GM12878 (cell line): ENCODE data around the gene SETD4. TPM values are rescaled to one million over a fixed set of nuclear protein-coding genes. Genes with fewer than 3 reads are reported as not detected.

ENCODE experiments used
- ATAC-seq: fragments of 200-7000 bp; cut with Tn5 transposase; 3 replicates; pipeline ENCODE4 v1.9.1; 2020; ENCODE audit warnings: mild to moderate bottlenecking, moderate library complexity
- BruUV-seq: library from RNA; stranded (reverse); fragments of 400-500 nt; replicated peaks from 2 replicates; lab custom pipeline; 2021; lab: Mats Ljungman, UMichigan
- CTCF ChIA-PET: fragments of 300-600 bp; sonication (Branson Sonifier 250); formaldehyde crosslinking; extraction: SDS; loops from one replicate; lab custom pipeline; 2021; ENCODE audit warnings: inconsistent platforms; lab: Yijun Ruan, JAX
- POLR2A ChIA-PET: fragments of 350-600 bp; formaldehyde crosslinking; extraction: SDS; loops from one replicate; lab custom pipeline; 2021; ENCODE audit warnings: inconsistent platforms; lab: Charles Lee
- RAD21 ChIA-PET: fragments of 300-600 bp; sonication (Branson Sonifier 250); formaldehyde crosslinking; loops from one replicate; lab custom pipeline; 2023; ENCODE audit warnings: antibody characterized with exemption; ENCODE audit not compliant: unreplicated experiment; lab: Charles Lee
- SMC1A ChIA-PET: fragments of 300-600 bp; sonication (Branson Sonifier 250); formaldehyde crosslinking; loops from one replicate; lab custom pipeline; 2023; ENCODE audit not compliant: unreplicated experiment, uncharacterized antibody; lab: Charles Lee
- DNase-seq: peaks from one replicate; pipeline ENCODE4 v3.0.0-alpha.2; 2011; ENCODE audit warnings: low read depth, low spot score
- FAIRE-seq: peaks from 3 replicates; lab custom pipeline; 2011; peaks lifted over from hg19 to GRCh38; lab: Jason Lieb, UNC
- H2AFZ ChIP-seq: 2 replicates; pipeline ENCODE4 v1.6.0; 2011; ENCODE audit warnings: low read depth, low read length, control low read depth; ENCODE audit not compliant: control insufficient read depth
- H3K27ac ChIP-seq: 2 replicates; pipeline ENCODE4 v1.5.1; 2011; ENCODE audit warnings: control low read depth; ENCODE audit not compliant: control insufficient read depth, insufficient read depth
- H3K27me3 ChIP-seq, 2 experiments: replicated peaks in 1 of 2; 2 replicates each; pipeline versions ENCODE4 v1.6.0 to v1.6.1; 2011; ENCODE audit warnings: low read length in 1 of 2; ENCODE audit not compliant: control insufficient read depth in 2 of 2, insufficient read depth in 2 of 2
- H3K36me3 ChIP-seq, 2 experiments: 2 replicates each; pipeline ENCODE4 v1.5.1; 2011; ENCODE audit warnings: low read length in 1 of 2; ENCODE audit not compliant: control insufficient read depth in 2 of 2, insufficient read depth in 2 of 2
- H3K4me1 ChIP-seq: 2 replicates; pipeline ENCODE4 v1.6.1; 2011; ENCODE audit warnings: mild to moderate bottlenecking, low read length, moderate library complexity, mixed read lengths; ENCODE audit not compliant: control insufficient read depth, insufficient read depth
- H3K4me2 ChIP-seq: 2 replicates; pipeline ENCODE4 v1.6.0; 2011; ENCODE audit warnings: control low read depth; ENCODE audit not compliant: control insufficient read depth, insufficient read depth
- H3K4me3 ChIP-seq: fragments of 200-600 bp; sonication (generic); 2 replicates; pipeline ENCODE4 v1.5.1; 2016
- H3K79me2 ChIP-seq: 2 replicates; pipeline ENCODE4 v1.6.0; 2011; ENCODE audit warnings: low read length; ENCODE audit not compliant: control insufficient read depth, insufficient read depth
- H3K9ac ChIP-seq: 2 replicates; pipeline ENCODE4 v1.8.0; 2011; ENCODE audit warnings: low read length, control low read depth, mixed read lengths; ENCODE audit not compliant: control insufficient read depth, insufficient read depth
- H3K9me3 ChIP-seq: replicated peaks from 3 replicates; pipeline ENCODE4 v1.5.1; 2011; ENCODE audit warnings: mild to moderate bottlenecking, low read length; ENCODE audit not compliant: control insufficient read depth, insufficient read depth
- H4K20me1 ChIP-seq: 2 replicates; pipeline ENCODE4 v1.6.0; 2011; ENCODE audit not compliant: control insufficient read depth, insufficient read depth
- CHD4 ChIP-seq: fragments of 200-600 bp; sonication (generic); IDR thresholded peaks from 2 replicates; pipeline ENCODE4 v1.6.1; 2016; ENCODE audit warnings: mild to moderate bottlenecking
- KDM1A ChIP-seq: fragments of 200-600 bp; sonication (generic); IDR thresholded peaks from 2 replicates; pipeline ENCODE4 v1.6.1; 2016; ENCODE audit warnings: borderline replicate concordance
- TCF3 ChIP-seq: IDR thresholded peaks from 2 replicates; pipeline ENCODE4 v1.6.1; 2012; ENCODE audit warnings: low read depth, mild to moderate bottlenecking, low read length, borderline replicate concordance; ENCODE audit not compliant: insufficient read depth
- WGBS: methylation state at CpG from one replicate; pipeline ENCODE4 v1.1.6; 2016; ENCODE audit warnings: low lambda C conversion rate; ENCODE audit not compliant: insufficient replicate concordance, insufficient coverage; ENCODE audit errors: missing lambda C conversion rate; 5-methylcytosine and 5-hydroxymethylcytosine counted together
- in situ Hi-C: fragments of 300-500 bp; cut with MboI; formaldehyde crosslinking; loops from 9 replicates; pipeline ENCODE4 v1.14.3; 2018; ENCODE audit warnings: mixed read lengths
- intact Hi-C: fragments of 100-400 bp; cut with micrococcal nuclease; formaldehyde crosslinking; loops from one replicate; pipeline ENCODE4 v1.14.2; 2022; ENCODE audit not compliant: unreplicated experiment
- polyA plus RNA-seq, 11 experiments: library from polyadenylated mRNA; depleted of rRNA in 4 of 11; unstranded in 6 of 11; stranded (reverse) in 5 of 11; fragments of >200 nt; fragmentation: Nextera tagmentation in 4 of 11; fragmentation: Illumina TruSeq in 1 of 11; extraction: Ambion mirVana in 4 of 11; extraction: Trizol in 1 of 11; gene quantifications; 1 replicate in 1 of 11; 2 replicates in 10 of 11; pipeline versions ENCODE4 v1.2.1 to v1.2.3, GENCODE V29; 2011 to 2016; ENCODE audit warnings: inconsistent platforms in 2 of 11, missing spikeins in 2 of 11, low read depth in 1 of 11
- small RNA-seq: library from RNA; depleted of rRNA; stranded (forward); fragments of <200 nt; gene quantifications from one replicate; pipeline ENCODE3, GENCODE V24; 2014
- total RNA-seq, 4 experiments: library from RNA; depleted of rRNA in 3 of 4; stranded (reverse); fragments of >200 nt in 3 of 4; fragmentation: Illumina TruSeq in 1 of 4; extraction: Trizol in 1 of 4; gene quantifications; 2 replicates each; pipeline versions ENCODE4 v1.2.1 to v1.2.3, GENCODE V29; 2013 to 2021
- TF ChIP-seq, protein P1 (sequence below): fragments of 450-650 bp; IDR thresholded peaks from 2 replicates; pipeline ENCODE4 v1.6.1; 2018; ENCODE audit warnings: borderline replicate concordance, mild to moderate bottlenecking; ENCODE audit not compliant: partially characterized antibody
- TF ChIP-seq, protein P2 (sequence below): IDR thresholded peaks from 2 replicates; pipeline ENCODE4 v1.6.1; 2011; ENCODE audit warnings: borderline replicate concordance, low read depth, mild to moderate bottlenecking, moderate library complexity, mixed read lengths, low read length; ENCODE audit not compliant: insufficient read depth; ENCODE audit errors: extremely low read length

SETD4 gene
- total and polyA plus RNA-seq, 10 of the 15 experiments (the other 5 are each of a cell fraction or from before 2014, with no cell fraction given), result 10.3 to 37.0 (median 18.6) TPM

GRCh38 chr21:35984654-35985361, 75.5 kb downstream of the SETD4 start:
- intact Hi-C loops, result no loop called here
- TF ChIP-seq KDM1A (no peak), CHD4 (no peak), TCF3 (no peak)
- TF ChIP-seq, protein P1, sequence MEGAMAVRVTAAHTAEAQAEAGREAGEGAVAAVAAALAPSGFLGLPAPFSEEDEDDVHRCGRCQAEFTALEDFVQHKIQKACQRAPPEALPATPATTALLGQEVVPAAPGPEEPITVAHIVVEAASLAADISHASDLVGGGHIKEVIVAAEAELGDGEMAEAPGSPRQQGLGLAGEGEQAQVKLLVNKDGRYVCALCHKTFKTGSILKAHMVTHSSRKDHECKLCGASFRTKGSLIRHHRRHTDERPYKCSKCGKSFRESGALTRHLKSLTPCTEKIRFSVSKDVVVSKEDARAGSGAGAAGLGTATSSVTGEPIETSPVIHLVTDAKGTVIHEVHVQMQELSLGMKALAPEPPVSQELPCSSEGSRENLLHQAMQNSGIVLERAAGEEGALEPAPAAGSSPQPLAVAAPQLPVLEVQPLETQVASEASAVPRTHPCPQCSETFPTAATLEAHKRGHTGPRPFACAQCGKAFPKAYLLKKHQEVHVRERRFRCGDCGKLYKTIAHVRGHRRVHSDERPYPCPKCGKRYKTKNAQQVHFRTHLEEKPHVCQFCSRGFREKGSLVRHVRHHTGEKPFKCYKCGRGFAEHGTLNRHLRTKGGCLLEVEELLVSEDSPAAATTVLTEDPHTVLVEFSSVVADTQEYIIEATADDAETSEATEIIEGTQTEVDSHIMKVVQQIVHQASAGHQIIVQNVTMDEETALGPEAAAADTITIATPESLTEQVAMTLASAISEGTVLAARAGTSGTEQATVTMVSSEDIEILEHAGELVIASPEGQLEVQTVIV, result no peak
- TF ChIP-seq, protein P2, sequence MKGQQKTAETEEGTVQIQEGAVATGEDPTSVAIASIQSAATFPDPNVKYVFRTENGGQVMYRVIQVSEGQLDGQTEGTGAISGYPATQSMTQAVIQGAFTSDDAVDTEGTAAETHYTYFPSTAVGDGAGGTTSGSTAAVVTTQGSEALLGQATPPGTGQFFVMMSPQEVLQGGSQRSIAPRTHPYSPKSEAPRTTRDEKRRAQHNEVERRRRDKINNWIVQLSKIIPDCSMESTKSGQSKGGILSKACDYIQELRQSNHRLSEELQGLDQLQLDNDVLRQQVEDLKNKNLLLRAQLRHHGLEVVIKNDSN, result peak; percentile 8
- TF ChIP-seq, all 136 proteins: peak for 1
- H2AFZ ChIP-seq, result no peak overlapping the region
- ChIA-PET RAD21 (no interaction called here), CTCF (no interaction called here), SMC1A (no interaction called here), POLR2A (no interaction called here)
- H3K4me2 ChIP-seq, result no peak overlapping the region
- H3K4me3 ChIP-seq, result no peak overlapping the region
- no peaks in the 10 kb centered on the region for H3K36me3 ChIP-seq
- no peak for ATAC-seq
- H3K4me1 ChIP-seq, result no peaks in the 10 kb centered on the region
- no peak overlapping the region for H3K9ac ChIP-seq
- no peak for DNase-seq
- in situ Hi-C loops, result no loop called here
- H3K79me2 ChIP-seq, result no peaks in the 10 kb centered on the region
- H3K27ac ChIP-seq, result no peak overlapping the region
- no peaks in the 10 kb centered on the region for H3K9me3 ChIP-seq
- FAIRE-seq, result no peak
- H4K20me1 ChIP-seq, result no peaks in the 10 kb centered on the region
- no peaks in the 10 kb centered on the region for H3K27me3 ChIP-seq
- 49% methylated on average over 11 of the region's 11 CpGs for WGBS
- BruUV-seq, result no TSS peak

Small RNA genes within 50 kb of the gene (small RNA-seq; reads per million reads assigned to genes)
- not detected for gene RNU6-992P

Other genes with a start within 250 kb of the SETD4 start
- 103 and 116 TPM in 2 replicates for gene CBR1, start 9.5 kb upstream of the SETD4 start, total RNA-seq (2014; rRNA removed)
- gene CBR1, start 9.5 kb upstream of the SETD4 start, total RNA-seq (2014; rRNA removed; fragmentation: Illumina TruSeq; extraction: Trizol), result 46.8 and 47.6 TPM in 2 replicates
- gene CBR1, start 9.5 kb upstream of the SETD4 start, total RNA-seq (2021), result 66.6 and 68.0 TPM in 2 replicates
- 18.5 and 21.5 TPM in 2 replicates for gene CBR1, start 9.5 kb upstream of the SETD4 start, polyA plus RNA-seq (2011; rRNA removed)
- gene CBR1, start 9.5 kb upstream of the SETD4 start, polyA plus RNA-seq (2014; fragmentation: Illumina TruSeq; extraction: Trizol), result 26.9 and 37.3 TPM in 2 replicates
- 10 to 100 TPM; 16.9 to 42.2 TPM for gene CBR1, start 9.5 kb upstream of the SETD4 start, polyA plus RNA-seq (2014; fragmentation: Nextera tagmentation; extraction: Ambion mirVana)
- gene CBR1, start 9.5 kb upstream of the SETD4 start, polyA plus RNA-seq (2014; rRNA removed), result 138 and 139 TPM in 2 replicates
- 100 to 1,000 TPM; 119 to 126 TPM for gene CBR1, start 9.5 kb upstream of the SETD4 start, polyA plus RNA-seq (2016; fragmentation: Nextera tagmentation; extraction: Ambion mirVana)
- 8.9 and 9.1 TPM in 2 replicates for gene CBR3, start 74.6 kb upstream of the SETD4 start, total RNA-seq (2014; rRNA removed)
- gene CBR3, start 74.6 kb upstream of the SETD4 start, total RNA-seq (2014; rRNA removed; fragmentation: Illumina TruSeq; extraction: Trizol), result 9.2 and 10.5 TPM in 2 replicates
- 14.1 and 15.2 TPM in 2 replicates for gene CBR3, start 74.6 kb upstream of the SETD4 start, total RNA-seq (2021)
- 0.48 and 0.72 TPM in 2 replicates for gene CBR3, start 74.6 kb upstream of the SETD4 start, polyA plus RNA-seq (2011; rRNA removed)
- 6.6 and 7.5 TPM in 2 replicates for gene CBR3, start 74.6 kb upstream of the SETD4 start, polyA plus RNA-seq (2014; fragmentation: Illumina TruSeq; extraction: Trizol)
- 10 to 100 TPM in 1 of 2 experiments, 1 to 10 TPM in 1; 4.4 to 11.9 TPM for gene CBR3, start 74.6 kb upstream of the SETD4 start, polyA plus RNA-seq (2014; fragmentation: Nextera tagmentation; extraction: Ambion mirVana)
- gene CBR3, start 74.6 kb upstream of the SETD4 start, polyA plus RNA-seq (2014; rRNA removed), result 13.7 and 17.2 TPM in 2 replicates
- gene CBR3, start 74.6 kb upstream of the SETD4 start, polyA plus RNA-seq (2016; fragmentation: Nextera tagmentation; extraction: Ambion mirVana), result 10 to 100 TPM; 16.2 to 16.4 TPM
- 3.5 and 4.0 TPM in 2 replicates for gene DOP1B, start 96.3 kb upstream of the SETD4 start, total RNA-seq (2014; rRNA removed)
- gene DOP1B, start 96.3 kb upstream of the SETD4 start, total RNA-seq (2014; rRNA removed; fragmentation: Illumina TruSeq; extraction: Trizol), result 3.8 and 4.3 TPM in 2 replicates
- 11.0 and 12.2 TPM in 2 replicates for gene DOP1B, start 96.3 kb upstream of the SETD4 start, total RNA-seq (2021)
- 1.2 and 1.6 TPM in 2 replicates for gene DOP1B, start 96.3 kb upstream of the SETD4 start, polyA plus RNA-seq (2011; rRNA removed)
- gene DOP1B, start 96.3 kb upstream of the SETD4 start, polyA plus RNA-seq (2014; fragmentation: Illumina TruSeq; extraction: Trizol), result 6.0 and 6.6 TPM in 2 replicates
- 1 to 10 TPM; 1.2 to 1.3 TPM for gene DOP1B, start 96.3 kb upstream of the SETD4 start, polyA plus RNA-seq (2014; fragmentation: Nextera tagmentation; extraction: Ambion mirVana)
- gene DOP1B, start 96.3 kb upstream of the SETD4 start, polyA plus RNA-seq (2014; rRNA removed), result 4.7 and 4.8 TPM in 2 replicates
- gene DOP1B, start 96.3 kb upstream of the SETD4 start, polyA plus RNA-seq (2016; fragmentation: Nextera tagmentation; extraction: Ambion mirVana), result 1 to 10 TPM; 5.6 to 6.3 TPM